ENCODE results near the gene CLEC7A.

The CLEC7A gene

DNA sequence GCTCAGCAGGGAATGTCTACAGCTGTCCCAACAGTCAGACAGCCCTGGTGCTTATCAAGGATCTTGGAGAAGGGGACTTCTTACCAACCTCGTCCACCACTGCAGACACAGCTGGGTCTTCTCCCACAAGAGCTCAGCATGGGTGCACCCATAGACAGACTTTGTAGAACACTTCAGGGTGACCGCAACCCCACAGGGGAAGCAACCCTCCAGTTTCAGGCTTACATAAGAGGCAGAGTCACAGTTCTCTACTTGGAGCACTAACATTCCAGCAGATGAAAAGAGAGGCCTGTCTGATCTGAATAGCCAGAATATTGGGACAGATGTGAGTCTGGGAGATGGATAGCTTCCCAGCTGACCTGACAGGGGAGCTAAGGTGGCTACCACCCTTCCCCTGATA, 27.7 kb downstream of the CLEC7A start:
- TF ChIP-seq CTCF (IDR thresholded peaks at IDR 0.05; ENCODE audit: borderline replicate concordance, control extremely low read depth, extremely low read depth, insufficient read depth, missing control alignments), result no peak
- in situ Hi-C loops (cut with MboI; ENCODE audit: low sequenced_read_pairs, unreplicated experiment), result no loop called here
- DNase-seq (ENCODE audit: low spot score), result no peak

DNA sequence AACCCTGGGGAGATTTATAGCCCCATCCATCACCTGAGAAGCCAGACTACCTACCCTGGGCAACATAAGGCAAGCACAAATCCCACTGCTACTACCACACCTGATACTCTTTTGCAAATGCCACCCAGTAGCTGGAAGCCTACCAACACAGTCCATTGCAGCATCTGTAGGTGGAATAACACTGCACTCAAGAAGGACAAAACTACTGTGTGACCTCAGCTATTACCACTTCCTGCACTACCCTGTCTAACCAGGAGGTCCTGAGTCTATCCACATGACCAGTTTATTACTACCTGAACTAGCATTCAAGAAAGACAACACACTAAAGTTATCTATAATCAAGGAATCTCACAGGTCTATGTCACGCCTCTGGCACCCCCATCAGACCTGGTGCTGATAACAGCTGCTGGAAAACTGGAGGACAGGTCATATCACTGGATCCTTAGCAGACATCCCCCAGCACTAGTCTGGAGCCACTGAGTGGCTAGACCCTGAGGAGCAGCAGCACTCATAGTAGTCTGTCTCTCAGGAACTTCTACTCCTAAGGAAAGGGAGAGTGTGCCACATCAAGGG, 28.3 kb downstream of the CLEC7A start:
- no peak for DNase-seq (ENCODE audit: low spot score)
- in situ Hi-C loops (cut with MboI; ENCODE audit: low sequenced_read_pairs, unreplicated experiment), result no loop called here
- no peak for TF ChIP-seq CTCF (IDR thresholded peaks at IDR 0.05; ENCODE audit: borderline replicate concordance, control extremely low read depth, extremely low read depth, insufficient read depth, missing control alignments)

DNA sequence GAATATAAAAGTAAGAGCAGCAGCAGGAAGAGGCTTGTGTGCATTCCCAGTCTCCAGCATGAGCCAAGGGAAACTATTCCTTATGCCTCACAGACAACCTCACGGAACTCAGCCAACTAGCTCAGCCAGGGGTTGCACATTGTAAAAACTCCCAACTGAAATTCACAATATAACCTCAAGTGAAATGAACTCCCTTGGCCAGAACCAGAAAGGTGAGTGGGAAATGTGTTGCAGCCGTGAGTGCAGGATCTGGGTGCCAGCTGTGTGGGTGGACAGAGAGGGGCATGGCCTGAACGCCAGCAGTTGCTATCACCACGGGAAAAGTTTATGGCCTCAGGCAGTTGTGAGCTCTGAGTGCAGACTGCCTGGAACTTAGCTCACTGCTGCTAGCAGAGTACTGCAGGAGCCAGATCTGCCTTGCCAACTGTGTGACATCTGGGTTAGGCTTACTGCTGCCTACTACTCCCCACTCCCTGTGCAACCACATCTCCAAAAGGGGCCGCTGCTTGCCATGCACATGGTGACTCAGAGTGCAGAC, 28.9 kb downstream of the CLEC7A start:
- in situ Hi-C loops (cut with MboI; ENCODE audit: low sequenced_read_pairs, unreplicated experiment), result no loop called here
- DNase-seq (ENCODE audit: low spot score), result no peak
- TF ChIP-seq CTCF (IDR thresholded peaks at IDR 0.05; ENCODE audit: borderline replicate concordance, control extremely low read depth, extremely low read depth, insufficient read depth, missing control alignments), result no peak

- no peak for TF ChIP-seq CTCF (IDR thresholded peaks at IDR 0.05; ENCODE audit: borderline replicate concordance, control extremely low read depth, extremely low read depth, insufficient read depth, missing control alignments)
- in situ Hi-C loops (cut with MboI; ENCODE audit: low sequenced_read_pairs, unreplicated experiment), result no loop called here
Measured at GRCh38 chr12:10098791-10099190, 31.2 kb downstream of the CLEC7A start, which contains the start of gene CLEC1A. Gene CLEC1A (minus strand): TSS chr12:10098985. CDS start chr12:10098922, 63 bp downstream.

GRCh38 chr12:10097521-10097920, 32.5 kb downstream of the CLEC7A start:
- DNase-seq (ENCODE audit: low spot score), result no peak
- in situ Hi-C loops (cut with MboI; ENCODE audit: low sequenced_read_pairs, unreplicated experiment), result no loop called here
- TF ChIP-seq CTCF (IDR thresholded peaks at IDR 0.05; ENCODE audit: borderline replicate concordance, control extremely low read depth, extremely low read depth, insufficient read depth, missing control alignments), result no peak

More at GRCh38 chr12:10098791-10099190, 31.2 kb downstream of the CLEC7A start, which contains the start of gene CLEC1A:
- DNase-seq (ENCODE audit: low spot score), result no peak

- TF ChIP-seq CTCF (IDR thresholded peaks at IDR 0.05; ENCODE audit: borderline replicate concordance, control extremely low read depth, extremely low read depth, insufficient read depth, missing control alignments), result no peak
- in situ Hi-C loops (cut with MboI; ENCODE audit: low sequenced_read_pairs, unreplicated experiment), result no loop called here
- DNase-seq (ENCODE audit: low spot score), result no peak
Measured at GRCh38 chr12:10095971-10096370, 34.0 kb downstream of the CLEC7A start.
